NT2/D1 (cell line): ENCODE measurements around the gene MKRN2.

Experiments used
- YY1 ChIP-seq: IDR thresholded peaks from 2 replicates; pipeline ENCODE4 v1.6.1; 2011; ENCODE audit not compliant: insufficient read length, insufficient read depth
- ZNF274 ChIP-seq: IDR thresholded peaks from 2 replicates; pipeline ENCODE4 v1.6.1; 2011; ENCODE audit warnings: mild to moderate bottlenecking, low read depth, low read length

- no peak for TF ChIP-seq ZNF274
- no peak for TF ChIP-seq YY1
These were observed 11.9 kb downstream of the MKRN2 start for GRCh38 chr3:12568747-12569146.
